ENCODE results near the gene CCDC17. TPM values are rescaled to one million over a fixed set of nuclear protein-coding genes. Genes with fewer than 3 reads are reported as not detected.
"Not testable (repeated sequence)": the region's sequence is repeated elsewhere in the genome, so short reads cannot be mapped to it uniquely, and the experiment has no call there.

The CCDC17 gene
- total RNA-seq, 1 experiment from 2014 or later: 0.34 TPM

GRCh38 chr1:45612941-45613579, 10.8 kb downstream of the CCDC17 start:
- Histone ChIP-seq H3K27me3 (replicated peaks) (no peaks in the 10 kb centered on the region), H3K9me3 (replicated peaks) (no peaks in the 10 kb centered on the region; the same call in 1 of the 2 replicates), H3K36me3 (peaks cover 91% of the 10 kb centered on the region), H3K27ac (no peak overlapping the region), H3K4me3 (no peak overlapping the region), H3K4me1 (replicated peaks) (no peaks in the 10 kb centered on the region)
- DNase-seq (ENCODE audit: low read depth in 1 of 2, low spot score in 2 of 2): no peak

GRCh38 chr1:45610589-45611226, 13.1 kb downstream of the CCDC17 start:
- no peak overlapping the region for H3K27ac ChIP-seq
- no peaks in the 10 kb centered on the region; the same call in 1 of the 2 replicates for H3K9me3 ChIP-seq (replicated peaks)
- peaks cover 88% of the 10 kb centered on the region for H3K36me3 ChIP-seq
- no peaks in the 10 kb centered on the region for H3K27me3 ChIP-seq (replicated peaks)
- DNase-seq (ENCODE audit: low read depth in 1 of 2, low spot score in 2 of 2): no peak
- no peak overlapping the region for H3K4me3 ChIP-seq
- H3K4me1 ChIP-seq (replicated peaks): no peaks in the 10 kb centered on the region

GRCh38 chr1:45608175-45609156, 15.4 kb downstream of the CCDC17 start:
- no peaks in the 10 kb centered on the region for H3K27me3 ChIP-seq (replicated peaks)
- no peak overlapping the region for H3K27ac ChIP-seq
- H3K4me3 ChIP-seq: no peak overlapping the region
- no peaks in the 10 kb centered on the region; the same call in 1 of the 2 replicates for H3K9me3 ChIP-seq (replicated peaks)
- H3K4me1 ChIP-seq (replicated peaks): no peaks in the 10 kb centered on the region
- DNase-seq (ENCODE audit: low read depth in 1 of 2, low spot score in 2 of 2): no peak
- peaks cover 82% of the 10 kb centered on the region for H3K36me3 ChIP-seq

GRCh38 chr1:45607404-45608074, 16.3 kb downstream of the CCDC17 start:
- Histone ChIP-seq H3K4me3 (no peak overlapping the region), H3K36me3 (peaks cover 80% of the 10 kb centered on the region), H3K27ac (no peak overlapping the region), H3K4me1 (replicated peaks) (no peaks in the 10 kb centered on the region), H3K9me3 (replicated peaks) (no peaks in the 10 kb centered on the region; the same call in 1 of the 2 replicates), H3K27me3 (replicated peaks) (no peaks in the 10 kb centered on the region)
- DNase-seq (ENCODE audit: low read depth in 1 of 2, low spot score in 2 of 2): no peak

GRCh38 chr1:45604239-45604638, 19.6 kb downstream of the CCDC17 start:
- H3K4me1 ChIP-seq (replicated peaks): peaks cover 3% of the 10 kb centered on the region; the same call in 1 of the 2 replicates
- H3K36me3 ChIP-seq: peaks cover 64% of the 10 kb centered on the region
- no peak for DNase-seq (ENCODE audit: low read depth in 1 of 2, low spot score in 2 of 2)
- no peak overlapping the region for H3K4me3 ChIP-seq
- H3K27me3 ChIP-seq (replicated peaks): no peaks in the 10 kb centered on the region
- no peak overlapping the region for H3K27ac ChIP-seq
- no peaks in the 10 kb centered on the region; the same call in 1 of the 2 replicates for H3K9me3 ChIP-seq (replicated peaks)

- H3K9me3 ChIP-seq (replicated peaks); H3K4me1 ChIP-seq (replicated peaks); DNase-seq (ENCODE audit: low read depth in 1 of 2, low spot score in 2 of 2); H3K27ac ChIP-seq; H3K4me3 ChIP-seq; H3K27me3 ChIP-seq (replicated peaks): not testable (repeated sequence)
- H3K36me3 ChIP-seq: peaks cover 67% of the 10 kb centered on the region
Measured at GRCh38 chr1:45596765-45597164, 27.1 kb downstream of the CCDC17 start.

GRCh38 chr1:45594412-45594811, 29.4 kb downstream of the CCDC17 start:
- H3K4me3 ChIP-seq: no peak overlapping the region
- H3K27me3 ChIP-seq (replicated peaks): no peaks in the 10 kb centered on the region
- peaks cover 77% of the 10 kb centered on the region for H3K36me3 ChIP-seq
- no peaks in the 10 kb centered on the region for H3K4me1 ChIP-seq (replicated peaks)
- no peaks in the 10 kb centered on the region for H3K9me3 ChIP-seq (replicated peaks)
- no peak for DNase-seq (ENCODE audit: low read depth in 1 of 2, low spot score in 2 of 2)
- no peak overlapping the region for H3K27ac ChIP-seq

GRCh38 chr1:45589861-45590260, 34.0 kb downstream of the CCDC17 start:
- no peak overlapping the region for H3K4me3 ChIP-seq
- H3K4me1 ChIP-seq (replicated peaks): peaks cover 17% of the 10 kb centered on the region
- no peak for DNase-seq (ENCODE audit: low read depth in 1 of 2, low spot score in 2 of 2)
- H3K27ac ChIP-seq: no peak overlapping the region
- no peaks in the 10 kb centered on the region for H3K9me3 ChIP-seq (replicated peaks)
- no peaks in the 10 kb centered on the region for H3K27me3 ChIP-seq (replicated peaks)
- peaks cover 56% of the 10 kb centered on the region for H3K36me3 ChIP-seq

- peaks cover 31% of the 10 kb centered on the region for H3K36me3 ChIP-seq
- no peak overlapping the region for H3K4me3 ChIP-seq
- no peaks in the 10 kb centered on the region for H3K27me3 ChIP-seq (replicated peaks)
- DNase-seq (ENCODE audit: low read depth in 1 of 2, low spot score in 2 of 2): no peak
- H3K4me1 ChIP-seq (replicated peaks): peaks cover 17% of the 10 kb centered on the region
- H3K27ac ChIP-seq: no peak overlapping the region
- H3K9me3 ChIP-seq (replicated peaks): no peaks in the 10 kb centered on the region
Measured at GRCh38 chr1:45586769-45587168, 37.1 kb downstream of the CCDC17 start.

GRCh38 chr1:45585496-45586075, 38.3 kb downstream of the CCDC17 start:
- Histone ChIP-seq H3K27ac (peak overlapping the region; percentile 79; the same call in 1 of the 2 replicates), H3K4me1 (replicated peaks) (peaks cover 17% of the 10 kb centered on the region), H3K36me3 (peaks cover 22% of the 10 kb centered on the region), H3K9me3 (replicated peaks) (no peaks in the 10 kb centered on the region), H3K27me3 (replicated peaks) (no peaks in the 10 kb centered on the region), H3K4me3 (peak overlapping the region; percentile 75)
- DNase-seq (ENCODE audit: low read depth in 1 of 2, low spot score in 2 of 2): no peak

- Histone ChIP-seq H3K27ac (peak overlapping the region; percentile 79), H3K27me3 (replicated peaks) (no peaks in the 10 kb centered on the region), H3K4me1 (replicated peaks) (peaks cover 17% of the 10 kb centered on the region), H3K9me3 (replicated peaks) (no peaks in the 10 kb centered on the region), H3K4me3 (peak overlapping the region; percentile 75), H3K36me3 (peaks cover 22% of the 10 kb centered on the region)
- no peak for DNase-seq (ENCODE audit: low read depth in 1 of 2, low spot score in 2 of 2)
Measured at GRCh38 chr1:45585110-45585426, 38.8 kb downstream of the CCDC17 start.

GRCh38 chr1:45584351-45585109, 39.3 kb downstream of the CCDC17 start:
- Histone ChIP-seq H3K36me3 (peaks cover 21% of the 10 kb centered on the region), H3K9me3 (replicated peaks) (no peaks in the 10 kb centered on the region), H3K27ac (peak overlapping the region; percentile 79), H3K4me3 (peak overlapping the region; percentile 75), H3K4me1 (replicated peaks) (peaks cover 17% of the 10 kb centered on the region), H3K27me3 (replicated peaks) (no peaks in the 10 kb centered on the region)
- DNase-seq (ENCODE audit: low read depth in 1 of 2, low spot score in 2 of 2): peak; percentile 91 to 92
